ENCODE data around the gene ST8SIA1. TPM values are rescaled to one million over a fixed set of nuclear protein-coding genes. Genes with fewer than 3 reads are reported as not detected.

Gene ST8SIA1
- total RNA-seq, 1 donor from 2014 or later = 1.8 TPM

GRCh38 chr12:22355011-22355580 lies 20.6 kb upstream of the ST8SIA1 start:
- no peak for DNase-seq (ENCODE audit: low spot score)
- H3K36me3 ChIP-seq = no peaks in the 10 kb centered on the region
- H3K27ac ChIP-seq = no peak overlapping the region

GRCh38 chr12:22353615-22354325 lies 19.3 kb upstream of the ST8SIA1 start:
- no peak overlapping the region for H3K4me2 ChIP-seq
- no peak overlapping the region for H3K9ac ChIP-seq
- H3K4me1 ChIP-seq = no peaks in the 10 kb centered on the region
- H4K20me1 ChIP-seq (ENCODE audit: low read depth) = no peaks in the 10 kb centered on the region
- Mint-ChIP-seq H3K27ac (no peak overlapping the region), H3K4me3 (no peak overlapping the region), H3K4me1 (no peaks in the 10 kb centered on the region), H3K27me3 (ENCODE audit: insufficient read depth, low read depth) (no peaks in the 10 kb centered on the region), H3K9me3 (no peaks in the 10 kb centered on the region), H3K36me3 (no peaks in the 10 kb centered on the region)
- no peak for TF ChIP-seq EZH2 (IDR thresholded peaks at IDR 0.05)
- no peak overlapping the region for H3K27ac ChIP-seq
- no peak overlapping the region for H3K4me3 ChIP-seq
- no peaks in the 10 kb centered on the region for H3K36me3 ChIP-seq
- H2AFZ ChIP-seq (replicated peaks) = no peak overlapping the region
- no peaks in the 10 kb centered on the region for H3K27me3 ChIP-seq
- H3K9me3 ChIP-seq (ENCODE audit: low read depth) = no peaks in the 10 kb centered on the region
- no peaks in the 10 kb centered on the region for H3K79me2 ChIP-seq (ENCODE audit: low read depth)
- no peak for DNase-seq (ENCODE audit: low spot score)
- H3F3A ChIP-seq (ENCODE audit: low read depth) = no peaks in the 10 kb centered on the region

More at GRCh38 chr12:22355011-22355580, 20.6 kb upstream of the ST8SIA1 start:
- H3F3A ChIP-seq (ENCODE audit: low read depth) = no peaks in the 10 kb centered on the region
- Mint-ChIP-seq H3K27ac (no peak overlapping the region), H3K4me1 (no peaks in the 10 kb centered on the region), H3K36me3 (no peaks in the 10 kb centered on the region), H3K4me3 (no peak overlapping the region), H3K27me3 (ENCODE audit: insufficient read depth, low read depth) (no peaks in the 10 kb centered on the region), H3K9me3 (no peaks in the 10 kb centered on the region)
- no peaks in the 10 kb centered on the region for H3K27me3 ChIP-seq
- H3K4me1 ChIP-seq = no peaks in the 10 kb centered on the region
- H2AFZ ChIP-seq (replicated peaks) = no peak overlapping the region
- no peak overlapping the region for H3K4me3 ChIP-seq
- H4K20me1 ChIP-seq (ENCODE audit: low read depth) = no peaks in the 10 kb centered on the region
- H3K79me2 ChIP-seq (ENCODE audit: low read depth) = no peaks in the 10 kb centered on the region
- no peak for TF ChIP-seq EZH2 (IDR thresholded peaks at IDR 0.05)
- no peak for TF ChIP-seq CTCF (IDR thresholded peaks at IDR 0.05)
- no peak for TF ChIP-seq EZH2phosphoT487 (IDR thresholded peaks at IDR 0.05)
- no peaks in the 10 kb centered on the region for H3K9me3 ChIP-seq (ENCODE audit: low read depth)
- no peak overlapping the region for H3K4me2 ChIP-seq
- no peak overlapping the region for H3K9ac ChIP-seq

DNA sequence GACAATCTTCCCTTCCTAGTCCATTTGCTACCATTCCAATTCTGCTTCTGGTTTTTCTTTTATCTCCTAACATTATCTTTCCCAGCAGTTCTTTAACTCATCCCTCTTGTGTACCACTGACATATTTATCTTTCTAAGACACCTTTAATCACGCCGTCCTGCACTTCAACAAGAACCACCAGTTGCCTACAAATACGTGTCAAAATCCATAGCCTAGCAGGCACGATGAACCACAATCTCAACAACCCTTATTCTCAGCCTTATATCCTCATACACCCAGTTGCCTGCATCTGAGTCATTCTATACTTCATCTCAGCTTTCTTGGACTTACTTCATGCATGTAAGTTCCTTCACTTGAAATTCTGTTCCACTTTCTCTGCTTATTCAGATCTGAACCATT lies 16.4 kb upstream of the ST8SIA1 start:
- Mint-ChIP-seq H3K36me3 (no peaks in the 10 kb centered on the region), H3K9me3 (no peaks in the 10 kb centered on the region), H3K4me3 (no peak overlapping the region), H3K27me3 (ENCODE audit: insufficient read depth, low read depth) (no peaks in the 10 kb centered on the region), H3K4me1 (no peaks in the 10 kb centered on the region), H3K27ac (no peak overlapping the region)
- Histone ChIP-seq H3K27me3 (no peaks in the 10 kb centered on the region), H3K9me3 (ENCODE audit: low read depth) (no peaks in the 10 kb centered on the region), H3K27ac (no peak overlapping the region), H3K4me1 (no peaks in the 10 kb centered on the region), H3K4me2 (no peak overlapping the region), H3K79me2 (ENCODE audit: low read depth) (no peaks in the 10 kb centered on the region), H3K4me3 (no peak overlapping the region), H4K20me1 (ENCODE audit: low read depth) (no peaks in the 10 kb centered on the region), H3K9ac (no peak overlapping the region), H3F3A (ENCODE audit: low read depth) (no peaks in the 10 kb centered on the region), H3K36me3 (no peaks in the 10 kb centered on the region), H2AFZ (replicated peaks) (no peak overlapping the region)
- TF ChIP-seq EZH2 (IDR thresholded peaks at IDR 0.05) (no peak), EZH2phosphoT487 (IDR thresholded peaks at IDR 0.05) (no peak), CTCF (IDR thresholded peaks at IDR 0.05) (no peak)
- DNase-seq (ENCODE audit: low spot score) = no peak

DNA sequence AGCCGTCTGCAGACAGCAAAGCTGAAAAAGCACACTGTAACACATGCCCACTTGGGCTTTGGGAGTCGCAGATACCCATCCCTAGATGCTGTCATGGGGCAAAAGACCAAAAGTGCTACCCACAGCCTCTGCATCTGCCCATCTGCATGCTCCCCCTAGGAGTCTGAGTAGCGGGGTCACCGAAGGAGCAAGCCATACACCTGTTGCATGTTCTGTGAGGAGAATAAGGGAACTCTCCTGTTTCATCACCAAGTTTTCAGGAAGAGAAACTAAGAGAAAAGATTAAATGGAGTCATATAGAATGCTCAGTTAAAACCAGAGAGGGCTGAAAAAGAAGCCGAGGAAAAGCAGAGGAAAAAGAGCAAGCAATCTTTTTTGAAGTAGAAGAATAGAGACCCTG lies 13.7 kb upstream of the ST8SIA1 start:
- no peaks in the 10 kb centered on the region for H3K9me3 Mint-ChIP-seq
- no peak for TF ChIP-seq EZH2phosphoT487 (IDR thresholded peaks at IDR 0.05)
- TF ChIP-seq CTCF (IDR thresholded peaks at IDR 0.05) = no peak
- no peak for TF ChIP-seq EZH2 (IDR thresholded peaks at IDR 0.05)

More for the DNA sequence above, 13.7 kb upstream of the ST8SIA1 start:
- Histone ChIP-seq H3K27ac (no peak overlapping the region), H3F3A (ENCODE audit: low read depth) (no peaks in the 10 kb centered on the region), H3K4me3 (no peak overlapping the region), H3K79me2 (ENCODE audit: low read depth) (no peaks in the 10 kb centered on the region), H2AFZ (replicated peaks) (no peak overlapping the region), H3K9ac (no peak overlapping the region), H3K36me3 (no peaks in the 10 kb centered on the region), H3K4me1 (no peaks in the 10 kb centered on the region), H3K27me3 (no peaks in the 10 kb centered on the region), H3K4me2 (no peak overlapping the region), H3K9me3 (ENCODE audit: low read depth) (no peaks in the 10 kb centered on the region), H4K20me1 (ENCODE audit: low read depth) (no peaks in the 10 kb centered on the region)
- no peak overlapping the region for H3K4me3 Mint-ChIP-seq
- no peaks in the 10 kb centered on the region for H3K27me3 Mint-ChIP-seq (ENCODE audit: insufficient read depth, low read depth)
- no peaks in the 10 kb centered on the region for H3K36me3 Mint-ChIP-seq
- H3K27ac Mint-ChIP-seq = no peak overlapping the region
- no peak for DNase-seq (ENCODE audit: low spot score)
- H3K4me1 Mint-ChIP-seq = no peaks in the 10 kb centered on the region

Data from neural progenitor cell (in vitro differentiated cells).